ENCODE results near the gene USP8.
"Not testable (repeated sequence)": the region's sequence is repeated elsewhere in the genome, so short reads cannot be mapped to it uniquely, and the experiment has no call there.

USP8 gene

GRCh38 chr15:50424066-50424890 lies at the start of gene USP8:
Gene USP8 (plus strand): TSS chr15:50424405. CDS start chr15:50439074, 14,669 bp downstream.
- DNase-seq = peak; percentile 98

GRCh38 chr15:50377867-50378751 lies 46.1 kb upstream of the USP8 start:
- no peak for DNase-seq

- no peak for DNase-seq
These were observed 45.4 kb upstream of the USP8 start for GRCh38 chr15:50378776-50379175.

- DNase-seq = not testable (repeated sequence)
These were observed 44.8 kb upstream of the USP8 start for GRCh38 chr15:50379413-50379812.

GRCh38 chr15:50380089-50380488 lies 44.1 kb upstream of the USP8 start:
- DNase-seq = peak; percentile 31

- DNase-seq = no peak
These were observed 42.8 kb upstream of the USP8 start for GRCh38 chr15:50381438-50381837.

GRCh38 chr15:50382408-50382807 lies 41.8 kb upstream of the USP8 start:
- not testable (repeated sequence) for DNase-seq

GRCh38 chr15:50390554-50391264 lies 33.5 kb upstream of the USP8 start:
- DNase-seq = no peak

GRCh38 chr15:50391561-50391960 lies 32.6 kb upstream of the USP8 start:
- not testable (repeated sequence) for DNase-seq

- DNase-seq = no peak
These were observed 12.3 kb upstream of the USP8 start for GRCh38 chr15:50411870-50412269.

- peak; percentile 21 for DNase-seq
These were observed 9.6 kb upstream of the USP8 start for GRCh38 chr15:50414624-50415023.

- DNase-seq = no peak
These were observed 8.3 kb upstream of the USP8 start for GRCh38 chr15:50415752-50416404.

- no peak for DNase-seq
These were observed 7.3 kb upstream of the USP8 start for GRCh38 chr15:50416890-50417289.

GRCh38 chr15:50418041-50418583 lies 6.1 kb upstream of the USP8 start:
- peak; percentile 27 for DNase-seq

GRCh38 chr15:50425219-50425618 lies 1.0 kb downstream of the USP8 start:
- DNase-seq = no peak

- not testable (repeated sequence) for DNase-seq
These were observed 1.6 kb downstream of the USP8 start for GRCh38 chr15:50425678-50426246.

- DNase-seq = no peak
These were observed 2.2 kb downstream of the USP8 start for GRCh38 chr15:50426428-50426827.

- no peak for DNase-seq
These were observed 7.0 kb downstream of the USP8 start for GRCh38 chr15:50431204-50431603.

- DNase-seq = no peak
These were observed 8.0 kb downstream of the USP8 start for GRCh38 chr15:50432230-50432629.

GRCh38 chr15:50435772-50436171 lies 11.6 kb downstream of the USP8 start:
- no peak for DNase-seq

GRCh38 chr15:50438251-50438650 lies 14.0 kb downstream of the USP8 start:
- no peak for DNase-seq

- DNase-seq = no peak
These were observed 16.7 kb downstream of the USP8 start for GRCh38 chr15:50440932-50441331.

All from hematopoietic multipotent progenitor cell treated with erythropoietin and hydrocortisone succinate and interleukin-3 and kit ligand, for 8 days (in vitro differentiated cells).